B cell (primary cell): ENCODE data around the gene IFNA1. TPM values are rescaled to one million over a fixed set of nuclear protein-coding genes. Genes with fewer than 3 reads are reported as not detected.
"Not testable (repeated sequence)": the region's sequence is repeated elsewhere in the genome, so short reads cannot be mapped to it uniquely, and the experiment has no call there.

ENCODE experiments used
- ATAC-seq: fragments of 200-7000 bp; cut with Tn5 transposase; one replicate; pipeline ENCODE4 v1.10.0; 2021; ENCODE audit warnings: low read depth, mild to moderate bottlenecking, moderate number of reproducible peaks, moderate library complexity
- CTCF ChIA-PET: fragments of 350-600 bp; sonication (Branson Sonifier 250); formaldehyde crosslinking; loops from one replicate; lab custom pipeline; 2021; ENCODE audit warnings: antibody characterized with exemption, inconsistent platforms; lab: Charles Lee
- POLR2A ChIA-PET: fragments of 350-600 bp; sonication (Branson Sonifier 250); formaldehyde crosslinking; loops from one replicate; lab custom pipeline; 2021; ENCODE audit warnings: antibody characterized with exemption; lab: Charles Lee
- DNase-seq: peaks from one replicate; pipeline ENCODE4 v3.0.0; 2013
- H2AFZ ChIP-seq: 2 replicates; pipeline ENCODE4 v1.6.1; 2012; ENCODE audit warnings: mild to moderate bottlenecking, low read depth, low read length; ENCODE audit not compliant: insufficient read depth, poor library complexity, severe bottlenecking
- H3K27ac ChIP-seq, 2 donors: 1 replicate in 1 of 2; 2 replicates in 1 of 2; pipeline ENCODE4 v1.5.1; 2012 to 2013; ENCODE audit warnings: low read length in 2 of 2, mild to moderate bottlenecking in 2 of 2, moderate library complexity in 1 of 2
- H3K27me3 ChIP-seq, 4 experiments: fragments of 200-600 bp in 1 of 4; sonication (generic) in 1 of 4; replicated peaks in 1 of 4; 1 replicate in 2 of 4; 2 replicates in 2 of 4; pipeline versions ENCODE4 v1.6.1 to v1.7.0; 2013 to 2016; ENCODE audit warnings: low read length in 3 of 4, mild to moderate bottlenecking in 2 of 4, mixed read lengths in 1 of 4, moderate library complexity in 1 of 4; ENCODE audit not compliant: insufficient read depth in 4 of 4, control insufficient read depth in 3 of 4; ENCODE audit errors: control extremely low read depth in 1 of 4
- H3K36me3 ChIP-seq, 2 experiments: replicated peaks in 1 of 2; 1 replicate in 1 of 2; 2 replicates in 1 of 2; pipeline versions ENCODE4 v1.6.1 to v1.7.1; 2013; ENCODE audit warnings: low read length in 1 of 2; ENCODE audit not compliant: insufficient read depth in 2 of 2, control insufficient read depth in 1 of 2; ENCODE audit errors: control extremely low read depth in 1 of 2, extremely low read depth in 1 of 2
- H3K4me1 ChIP-seq, 2 donors: fragments of 200-600 bp in 1 of 2; sonication (generic) in 1 of 2; 1 replicate in 1 of 2; 2 replicates in 1 of 2; pipeline versions ENCODE4 v1.5.1 to v1.6.1; 2013 to 2017; ENCODE audit warnings: low read length in 2 of 2; ENCODE audit not compliant: control insufficient read depth in 2 of 2, insufficient read depth in 2 of 2
- H3K4me2 ChIP-seq: replicated peaks from 2 replicates; pipeline ENCODE3; 2012; ENCODE audit warnings: mild to moderate bottlenecking, low read depth, low read length; ENCODE audit not compliant: poor library complexity, severe bottlenecking
- H3K4me3 ChIP-seq, 5 experiments: fragments of 200-600 bp in 1 of 5; sonication (generic) in 1 of 5; 1 replicate in 3 of 5; 2 replicates in 2 of 5; pipeline versions ENCODE4 v1.5.1 to v1.7.0; 2011 to 2016; ENCODE audit warnings: low read length in 4 of 5, mild to moderate bottlenecking in 4 of 5, low read depth in 2 of 5, control low read depth in 1 of 5, moderate library complexity in 1 of 5; ENCODE audit not compliant: insufficient read depth in 1 of 5; ENCODE audit errors: control extremely low read depth in 1 of 5, extremely low read depth in 1 of 5
- H3K79me2 ChIP-seq: fragments of 200-600 bp; sonication (generic); one replicate; pipeline ENCODE4 v1.6.0; 2016; ENCODE audit warnings: low read length; ENCODE audit not compliant: control insufficient read depth, insufficient read depth
- H3K9ac ChIP-seq: fragments of 200-600 bp; sonication (generic); 2 replicates; pipeline ENCODE4 v1.6.1; 2017; ENCODE audit warnings: mild to moderate bottlenecking, low read length, moderate library complexity
- H3K9me3 ChIP-seq, 3 donors: one replicate each; pipeline versions ENCODE4 v1.6.1 to v1.7.1; 2013; ENCODE audit warnings: low read length in 2 of 3; ENCODE audit not compliant: control insufficient read depth in 2 of 3, insufficient read depth in 1 of 3; ENCODE audit errors: control extremely low read depth in 1 of 3
- H4K20me1 ChIP-seq: 2 replicates; pipeline ENCODE4 v1.6.0; 2012; ENCODE audit warnings: mild to moderate bottlenecking, low read length; ENCODE audit not compliant: insufficient read depth, control insufficient read depth, poor library complexity, severe bottlenecking
- H3K27ac Mint-ChIP-seq: one replicate; pipeline ENCODE4 v1.8.0; 2021; ENCODE audit warnings: mixed read lengths
- H3K27me3 Mint-ChIP-seq: one replicate; pipeline ENCODE4 v1.8.0; 2021; ENCODE audit warnings: mixed read lengths
- H3K4me1 Mint-ChIP-seq: one replicate; pipeline ENCODE4 v1.8.0; 2021; ENCODE audit warnings: mixed read lengths
- H3K4me3 Mint-ChIP-seq: one replicate; pipeline ENCODE4 v1.8.0; 2021; ENCODE audit warnings: mixed read lengths
- H3K9me3 Mint-ChIP-seq: one replicate; pipeline ENCODE4 v1.8.0; 2022; ENCODE audit warnings: mixed read lengths; ENCODE audit not compliant: insufficient read depth
- EZH2 ChIP-seq: IDR thresholded peaks from 2 replicates; pipeline ENCODE4 v1.6.1; 2012; ENCODE audit warnings: borderline replicate concordance, low read depth, mild to moderate bottlenecking, moderate library complexity, low read length; ENCODE audit not compliant: insufficient read depth, poor library complexity, severe bottlenecking
- WGBS: methylation state at CpG from one replicate; pipeline ENCODE4 v1.1.5; 2013; ENCODE audit warnings: missing lambda C conversion rate; ENCODE audit not compliant: insufficient coverage; 5-methylcytosine and 5-hydroxymethylcytosine counted together
- intact Hi-C: fragments of 100-400 bp; cut with micrococcal nuclease; formaldehyde crosslinking; loops from one replicate; pipeline ENCODE4 v1.10.0; 2022
- polyA plus RNA-seq: library from polyadenylated mRNA; depleted of rRNA; stranded (reverse); fragments of >200 nt; gene quantifications from 2 replicates; pipeline ENCODE4 v1.2.3, GENCODE V29; 2012
- total RNA-seq, 2 donors: library from RNA; stranded (reverse); fragments of 120-200 nt in 1 of 2; gene quantifications; 1 replicate in 1 of 2; 2 replicates in 1 of 2; pipeline versions ENCODE4 v1.2.3 to v1.2.4, GENCODE V29; 2013 to 2022
- TF ChIP-seq, protein P1 (sequence below): fragments of 200-600 bp; IDR thresholded peaks from one replicate; pipeline ENCODE4 v1.8.0; 2022; ENCODE audit warnings: antibody characterized with exemption, mild to moderate bottlenecking

The IFNA1 gene
- total and polyA plus RNA-seq, 2 donors (not counting 1 experiment from before 2014, with no cell fraction given), result not detected

DNA sequence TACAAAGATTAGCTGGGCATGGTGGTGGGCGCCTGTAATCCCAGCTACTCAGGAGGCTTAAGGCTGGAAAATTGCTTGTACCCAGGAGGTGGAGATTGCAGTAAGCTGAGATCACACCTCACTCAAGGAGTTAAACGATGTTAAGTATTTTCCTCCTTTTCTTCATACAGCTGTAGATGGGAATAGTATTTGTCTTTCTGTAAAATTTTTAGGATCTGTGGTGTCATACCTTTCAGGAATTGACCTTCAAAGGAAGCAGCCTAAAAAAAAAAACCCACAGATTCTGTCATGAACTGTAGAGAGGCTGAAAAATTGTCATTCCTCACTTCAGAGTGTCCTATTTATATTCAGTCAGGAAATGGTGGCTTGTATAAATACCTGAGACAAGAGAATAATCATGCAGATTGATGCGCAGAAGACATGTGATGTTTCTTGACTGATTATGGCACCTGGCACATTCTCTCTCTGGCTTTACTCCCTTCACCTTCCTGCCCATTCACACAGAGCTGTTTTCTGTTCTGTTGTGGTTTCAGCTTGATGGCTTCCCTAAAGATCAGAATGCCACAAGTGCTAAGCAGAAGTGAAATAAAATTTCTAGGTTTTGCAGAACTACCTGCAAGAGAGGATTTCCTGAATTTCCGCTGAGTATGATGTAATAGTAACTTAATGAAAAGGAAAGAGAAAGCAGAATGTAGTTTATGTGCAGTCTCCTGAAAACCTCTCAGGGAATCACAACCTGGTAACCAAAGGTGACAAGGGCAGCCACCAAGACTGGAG is 3.8 kb downstream of the IFNA1 start:
- ATAC-seq, result peak; percentile 92
- TF ChIP-seq, protein P1, sequence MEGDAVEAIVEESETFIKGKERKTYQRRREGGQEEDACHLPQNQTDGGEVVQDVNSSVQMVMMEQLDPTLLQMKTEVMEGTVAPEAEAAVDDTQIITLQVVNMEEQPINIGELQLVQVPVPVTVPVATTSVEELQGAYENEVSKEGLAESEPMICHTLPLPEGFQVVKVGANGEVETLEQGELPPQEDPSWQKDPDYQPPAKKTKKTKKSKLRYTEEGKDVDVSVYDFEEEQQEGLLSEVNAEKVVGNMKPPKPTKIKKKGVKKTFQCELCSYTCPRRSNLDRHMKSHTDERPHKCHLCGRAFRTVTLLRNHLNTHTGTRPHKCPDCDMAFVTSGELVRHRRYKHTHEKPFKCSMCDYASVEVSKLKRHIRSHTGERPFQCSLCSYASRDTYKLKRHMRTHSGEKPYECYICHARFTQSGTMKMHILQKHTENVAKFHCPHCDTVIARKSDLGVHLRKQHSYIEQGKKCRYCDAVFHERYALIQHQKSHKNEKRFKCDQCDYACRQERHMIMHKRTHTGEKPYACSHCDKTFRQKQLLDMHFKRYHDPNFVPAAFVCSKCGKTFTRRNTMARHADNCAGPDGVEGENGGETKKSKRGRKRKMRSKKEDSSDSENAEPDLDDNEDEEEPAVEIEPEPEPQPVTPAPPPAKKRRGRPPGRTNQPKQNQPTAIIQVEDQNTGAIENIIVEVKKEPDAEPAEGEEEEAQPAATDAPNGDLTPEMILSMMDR, result no peak
- no peak for TF ChIP-seq EZH2
- Histone ChIP-seq H3K27ac (peak overlapping the region in 1 of 2 donors; percentile 53), H3K79me2 (no peaks in the 10 kb centered on the region), H3K27me3 (peaks cover 0 to 12% (median 3%) of the 10 kb centered on the region in 4 experiments), H3K9ac (no peak overlapping the region), H2AFZ (no peak overlapping the region), H3K4me1 (peaks cover 12 to 14% of the 10 kb centered on the region in 2 donors), H3K9me3 (no peaks in the 10 kb centered on the region), H4K20me1 (no peaks in the 10 kb centered on the region), H3K4me3 (no peak overlapping the region), H3K36me3 (no peaks in the 10 kb centered on the region), H3K4me2 (peak overlapping the region; percentile 40)
- no peaks in the 10 kb centered on the region for H3K9me3 Mint-ChIP-seq
- DNase-seq, result peak; percentile 88
- peaks cover 13% of the 10 kb centered on the region for H3K4me1 Mint-ChIP-seq
- 0% methylated on average over 1 of the region's 4 CpGs for WGBS
- H3K27me3 Mint-ChIP-seq, result peaks cover 17% of the 10 kb centered on the region
- H3K4me3 Mint-ChIP-seq, result peak overlapping the region; percentile 27
- intact Hi-C loops, result loop anchor here (1.0 to 10.0 kb wide), 5 partner anchors 12 to 551 kb away; partner anchors contain the start of genes CDKN2A, CDKN2B-AS1 and KLHL9
- H3K27ac Mint-ChIP-seq, result peak overlapping the region; percentile 5
- ChIA-PET CTCF (interaction anchor here (0.7 to 3.8 kb wide), 8 partner anchors 9 to 247 kb away, joined by 3 to 20 read pairs (median 7); no protein-coding TSS in a partner anchor), POLR2A (no interaction called here)

DNA sequence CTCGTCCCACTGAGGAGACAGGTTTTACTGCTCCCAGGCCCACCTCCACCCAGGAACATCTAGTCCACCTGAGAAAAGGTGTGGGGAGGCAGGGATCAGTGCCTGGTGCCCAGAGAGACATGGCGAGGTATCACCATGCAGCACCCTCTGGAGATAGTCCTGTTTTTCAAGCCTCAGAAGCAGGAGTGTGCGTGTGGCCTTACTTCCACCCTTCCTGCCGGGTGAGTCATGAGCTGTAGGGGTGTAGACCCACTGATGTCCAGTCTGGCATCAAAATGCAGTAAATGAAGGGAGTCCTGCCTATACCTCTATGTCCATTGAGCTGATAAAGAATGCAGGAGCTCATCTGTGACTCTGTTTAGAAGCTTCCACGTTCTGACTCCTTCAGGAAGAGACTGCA is 9.1 kb downstream of the IFNA1 start:
- H3K9me3 Mint-ChIP-seq, H3K4me1 ChIP-seq, H3K4me2 ChIP-seq, H3K36me3 ChIP-seq, H3K27ac ChIP-seq, H3K4me3 Mint-ChIP-seq, H3K4me1 Mint-ChIP-seq, DNase-seq, H3K79me2 ChIP-seq, POLR2A ChIA-PET, H4K20me1 ChIP-seq, H3K9ac ChIP-seq, ATAC-seq, H3K9me3 ChIP-seq, CTCF ChIA-PET, H3K4me3 ChIP-seq, H2AFZ ChIP-seq, H3K27ac Mint-ChIP-seq: not testable (repeated sequence)
- H3K27me3 Mint-ChIP-seq, result peaks cover 36% of the 10 kb centered on the region
- intact Hi-C loops, result loop anchor here (10.0 kb wide), 1 partner anchor 545 kb away; the partner anchor contains the start of genes CDKN2A and CDKN2B-AS1
- peaks cover 0 to 17% (median 7%) of the 10 kb centered on the region in 4 experiments for H3K27me3 ChIP-seq
- 93% methylated on average over 3 of the region's 5 CpGs for WGBS
